OCI-LY7 (cell line): ENCODE data around the gene APOO. TPM values are rescaled to one million over a fixed set of nuclear protein-coding genes. Genes with fewer than 3 reads are reported as not detected.
A peak's percentile ranks its signal among the peaks of the same experiment; 100 is the strongest.

Source experiments
- BruUV-seq: library from RNA; stranded (reverse); fragments of 400-500 nt; replicated peaks from 2 replicates; lab custom pipeline; 2021; lab: Mats Ljungman, UMichigan
- CTCF ChIA-PET: fragments of 300-600 bp; sonication (Branson Sonifier 250); formaldehyde crosslinking; loops from one replicate; lab custom pipeline; 2022; ENCODE audit warnings: antibody characterized with exemption; ENCODE audit not compliant: unreplicated experiment; lab: Charles Lee
- POLR2A ChIA-PET: fragments of 300-600 bp; sonication (Branson Sonifier 250); formaldehyde crosslinking; loops from one replicate; lab custom pipeline; 2022; ENCODE audit warnings: antibody characterized with exemption; lab: Charles Lee
- DNase-seq: peaks from one replicate; pipeline ENCODE4 v3.0.0-alpha.2; 2015; ENCODE audit warnings: low spot score
- H2AFZ ChIP-seq: fragments of 200-600 bp; sonication (generic), shearing (Covaris generic); 2 replicates; pipeline ENCODE4 v1.6.1; 2014; ENCODE audit warnings: mild to moderate bottlenecking, antibody characterized with exemption, low read length, moderate library complexity
- H3K27ac ChIP-seq: fragments of 200-600 bp; sonication (generic); 2 replicates; pipeline ENCODE4 v1.5.1; 2014; ENCODE audit warnings: mixed run types, low read depth, mild to moderate bottlenecking, moderate library complexity, low read length, inconsistent platforms; ENCODE audit not compliant: poor library complexity, severe bottlenecking
- H3K36me3 ChIP-seq: fragments of 200-600 bp; sonication (generic); 2 replicates; pipeline ENCODE4 v1.6.1; 2014; ENCODE audit warnings: mild to moderate bottlenecking, antibody characterized with exemption, low read length, moderate library complexity, mixed read lengths; ENCODE audit not compliant: insufficient read depth
- H3K4me1 ChIP-seq: fragments of 200-600 bp; sonication (generic); 2 replicates; pipeline ENCODE4 v1.5.1; 2014; ENCODE audit warnings: mild to moderate bottlenecking, low read length; ENCODE audit not compliant: insufficient read depth, poor library complexity, severe bottlenecking
- H3K4me2 ChIP-seq: fragments of 200-600 bp; sonication (generic); 2 replicates; pipeline ENCODE4 v1.6.1; 2014; ENCODE audit warnings: mild to moderate bottlenecking, low read length
- H3K4me3 ChIP-seq: fragments of 200-600 bp; sonication (generic); 2 replicates; pipeline ENCODE4 v1.5.1; 2014; ENCODE audit warnings: mild to moderate bottlenecking, low read depth, low read length; ENCODE audit not compliant: poor library complexity, severe bottlenecking
- H3K79me2 ChIP-seq: fragments of 200-600 bp; sonication (generic); 2 replicates; pipeline ENCODE4 v1.6.1; 2016; ENCODE audit warnings: low read depth, mild to moderate bottlenecking, low read length, moderate library complexity, mixed read lengths; ENCODE audit not compliant: insufficient read depth
- H3K9me2 ChIP-seq: fragments of 200-600 bp; sonication (generic); 2 replicates; pipeline ENCODE4 v1.6.1; 2016; ENCODE audit warnings: mild to moderate bottlenecking, low read length, mixed read lengths; ENCODE audit not compliant: insufficient read depth
- H3K9me3 ChIP-seq: fragments of 200-600 bp; sonication (generic); 2 replicates; pipeline ENCODE4 v1.6.1; 2014; ENCODE audit warnings: mild to moderate bottlenecking, mixed run types, low read length, mixed read lengths
- H4K20me1 ChIP-seq: fragments of 200-600 bp; sonication (generic); 2 replicates; pipeline ENCODE4 v1.6.1; 2014; ENCODE audit warnings: mild to moderate bottlenecking, antibody characterized with exemption, low read length, moderate library complexity, mixed read lengths; ENCODE audit not compliant: insufficient read depth
- EZH2phosphoT487 ChIP-seq: fragments of 200-600 bp; sonication (generic); IDR thresholded peaks from 2 replicates; pipeline ENCODE4 v1.6.1; 2018; ENCODE audit warnings: low read depth, borderline replicate concordance, mild to moderate bottlenecking, mixed run types, antibody characterized with exemption, low read length, moderate library complexity, mixed read lengths
- intact Hi-C: fragments of 100-400 bp; cut with micrococcal nuclease; formaldehyde crosslinking; loops from one replicate; pipeline ENCODE4 v1.10.0; 2022; ENCODE audit not compliant: unreplicated experiment
- total RNA-seq, 2 experiments: library from RNA; depleted of rRNA in 1 of 2; stranded (reverse); fragments of >200 nt in 1 of 2; shearing (Covaris generic) in 1 of 2; gene quantifications; 2 replicates each; pipeline ENCODE4 v1.2.3, GENCODE V29; 2014 to 2022
- TF ChIP-seq, protein P1 (sequence below): fragments of 200-600 bp; sonication (generic); conservative IDR thresholded peaks from 2 replicates; pipeline ENCODE4 v1.5.1; 2014; ENCODE audit warnings: mild to moderate bottlenecking, antibody characterized with exemption, low read length, moderate library complexity, mixed read lengths

Gene APOO
- total RNA-seq, 2 experiments from 2014 or later: 17.5 to 18.1 TPM

DNA sequence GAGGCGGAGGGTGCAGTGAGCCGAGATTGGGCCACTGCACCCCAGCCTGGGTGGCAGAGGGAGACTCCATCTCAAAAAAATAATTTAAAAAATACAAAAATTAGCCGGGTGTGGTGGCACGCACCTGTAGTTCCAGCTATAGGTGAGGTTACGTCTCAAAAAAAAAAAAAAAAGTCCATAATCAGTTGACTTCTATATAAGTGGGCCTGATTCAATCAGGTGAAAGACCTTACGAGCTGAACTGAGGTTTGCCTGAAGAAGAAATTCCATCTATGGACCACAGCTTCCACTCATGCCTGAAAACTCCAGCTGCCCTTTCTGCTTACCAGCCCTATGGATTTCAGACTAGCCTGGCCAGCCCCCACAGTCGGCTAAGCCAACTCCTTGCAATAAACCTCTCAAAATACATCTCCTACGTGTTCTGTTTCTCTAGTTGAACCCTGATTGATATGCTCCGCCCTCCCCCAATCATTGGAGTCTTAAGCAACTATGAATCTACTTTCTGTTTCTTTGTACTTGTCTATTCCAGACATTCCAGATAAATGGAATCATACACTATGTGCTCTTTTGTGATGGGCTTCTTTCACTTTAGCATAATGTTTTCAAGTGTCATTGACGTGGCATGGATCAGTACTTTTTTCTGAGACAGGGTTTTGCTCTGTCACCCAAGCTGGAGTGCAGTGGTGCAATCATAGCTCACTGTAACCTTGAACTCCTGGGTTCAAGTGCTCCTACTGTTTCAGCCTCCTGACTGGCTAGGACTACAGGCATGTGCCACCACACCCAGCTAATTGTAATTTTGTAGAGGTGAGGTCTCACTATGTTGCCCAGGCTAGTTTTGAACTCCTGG, 88.1 kb downstream of the APOO start:
- no peaks in the 10 kb centered on the region for H3K79me2 ChIP-seq
- intact Hi-C loops: no loop called here
- POLR2A ChIA-PET: no interaction called here
- H2AFZ ChIP-seq: no peak overlapping the region
- no peak for TF ChIP-seq EZH2phosphoT487
- TF ChIP-seq, protein P1, sequence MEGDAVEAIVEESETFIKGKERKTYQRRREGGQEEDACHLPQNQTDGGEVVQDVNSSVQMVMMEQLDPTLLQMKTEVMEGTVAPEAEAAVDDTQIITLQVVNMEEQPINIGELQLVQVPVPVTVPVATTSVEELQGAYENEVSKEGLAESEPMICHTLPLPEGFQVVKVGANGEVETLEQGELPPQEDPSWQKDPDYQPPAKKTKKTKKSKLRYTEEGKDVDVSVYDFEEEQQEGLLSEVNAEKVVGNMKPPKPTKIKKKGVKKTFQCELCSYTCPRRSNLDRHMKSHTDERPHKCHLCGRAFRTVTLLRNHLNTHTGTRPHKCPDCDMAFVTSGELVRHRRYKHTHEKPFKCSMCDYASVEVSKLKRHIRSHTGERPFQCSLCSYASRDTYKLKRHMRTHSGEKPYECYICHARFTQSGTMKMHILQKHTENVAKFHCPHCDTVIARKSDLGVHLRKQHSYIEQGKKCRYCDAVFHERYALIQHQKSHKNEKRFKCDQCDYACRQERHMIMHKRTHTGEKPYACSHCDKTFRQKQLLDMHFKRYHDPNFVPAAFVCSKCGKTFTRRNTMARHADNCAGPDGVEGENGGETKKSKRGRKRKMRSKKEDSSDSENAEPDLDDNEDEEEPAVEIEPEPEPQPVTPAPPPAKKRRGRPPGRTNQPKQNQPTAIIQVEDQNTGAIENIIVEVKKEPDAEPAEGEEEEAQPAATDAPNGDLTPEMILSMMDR: no peak
- CTCF ChIA-PET: no interaction called here
- H3K9me3 ChIP-seq: no peaks in the 10 kb centered on the region
- no peak for DNase-seq
- no peak overlapping the region for H3K4me2 ChIP-seq
- no peak overlapping the region for H3K27ac ChIP-seq
- no TSS peak for BruUV-seq
- H4K20me1 ChIP-seq: no peaks in the 10 kb centered on the region
- H3K36me3 ChIP-seq: no peaks in the 10 kb centered on the region
- peaks cover 10% of the 10 kb centered on the region for H3K4me1 ChIP-seq
- H3K4me3 ChIP-seq: no peak overlapping the region
- no peaks in the 10 kb centered on the region for H3K9me2 ChIP-seq

DNA sequence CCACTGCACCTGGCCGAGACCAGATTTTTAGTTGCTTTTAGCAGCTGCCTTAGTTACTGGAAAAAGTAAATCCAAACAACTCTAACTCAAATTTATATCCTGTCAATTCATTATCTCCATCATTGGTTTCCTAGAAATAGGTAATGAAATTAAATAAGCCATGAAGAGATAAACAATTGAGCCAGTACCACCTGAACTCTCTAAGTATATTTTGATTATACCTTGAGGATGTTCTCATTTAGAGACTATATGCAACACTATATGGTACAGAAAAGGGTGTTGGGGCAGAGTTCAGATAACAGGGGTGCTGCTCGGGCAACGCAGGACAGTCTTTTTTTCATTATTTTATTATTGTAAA, 89.8 kb downstream of the APOO start:
- BruUV-seq: no TSS peak
- ChIA-PET CTCF (no interaction called here), POLR2A (no interaction called here)
- H3K4me1 ChIP-seq: peaks cover 10% of the 10 kb centered on the region
- no peak overlapping the region for H3K4me3 ChIP-seq
- no peaks in the 10 kb centered on the region for H3K79me2 ChIP-seq
- intact Hi-C loops: no loop called here
- H3K27ac ChIP-seq: no peak overlapping the region
- H3K4me2 ChIP-seq: no peak overlapping the region
- no peaks in the 10 kb centered on the region for H3K9me2 ChIP-seq
- H3K9me3 ChIP-seq: no peaks in the 10 kb centered on the region
- no peak for TF ChIP-seq EZH2phosphoT487
- TF ChIP-seq, protein P1: no peak
- H2AFZ ChIP-seq: peak overlapping the region; percentile 84; the same call in 1 of the 2 replicates
- no peaks in the 10 kb centered on the region for H3K36me3 ChIP-seq
- no peak for DNase-seq
- no peaks in the 10 kb centered on the region for H4K20me1 ChIP-seq

DNA sequence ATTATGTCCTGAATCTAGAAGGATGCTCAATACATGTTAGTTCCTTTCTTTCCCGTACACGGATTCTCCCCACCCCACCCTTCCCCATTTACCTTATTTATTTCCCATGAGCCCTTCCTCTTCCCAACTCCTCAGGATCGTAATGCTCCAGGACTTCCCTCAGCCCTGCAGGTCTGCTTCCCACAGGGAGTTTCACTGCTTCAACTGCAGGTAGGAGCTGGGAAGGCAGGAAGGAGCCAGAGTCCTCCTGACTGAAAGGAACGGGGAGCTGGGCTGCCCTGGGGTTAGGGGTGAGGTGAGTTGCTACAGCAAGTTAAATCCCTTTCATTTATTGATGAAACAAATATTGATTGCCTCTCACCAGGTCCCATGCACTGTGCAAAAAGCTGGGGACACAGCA, 91.6 kb downstream of the APOO start:
- TF ChIP-seq EZH2phosphoT487: no peak
- TF ChIP-seq, protein P1: no peak
- H3K9me3 ChIP-seq: no peaks in the 10 kb centered on the region
- no peaks in the 10 kb centered on the region for H3K36me3 ChIP-seq
- no peak overlapping the region for H2AFZ ChIP-seq
- H3K4me1 ChIP-seq: peaks cover 12% of the 10 kb centered on the region
- no peaks in the 10 kb centered on the region for H3K79me2 ChIP-seq
- no peak for DNase-seq
- no TSS peak for BruUV-seq
- POLR2A ChIA-PET: no interaction called here
- no peaks in the 10 kb centered on the region for H3K9me2 ChIP-seq
- CTCF ChIA-PET: no interaction called here
- no peaks in the 10 kb centered on the region for H4K20me1 ChIP-seq
- no peak overlapping the region for H3K4me3 ChIP-seq
- no peak overlapping the region for H3K4me2 ChIP-seq
- H3K27ac ChIP-seq: no peak overlapping the region
- intact Hi-C loops: no loop called here
